C4-2B (cell line): ENCODE results near the gene CYLD.

Experiments used
- H3K27ac ChIP-seq: fragments of 450-650 bp; 2 replicates; pipeline ENCODE4 v1.5.1; 2017
- ZFX ChIP-seq: fragments of 450-650 bp; IDR thresholded peaks from 2 replicates; pipeline ENCODE4 v1.6.1; 2017
- TF ChIP-seq, protein P1 (sequence below): fragments of 450-650 bp; conservative IDR thresholded peaks from 2 replicates; pipeline ENCODE4 v1.5.1; 2017; ENCODE audit warnings: mild to moderate bottlenecking

The CYLD gene

GRCh38 chr16:50705436-50706110, 36.3 kb upstream of the CYLD start:
- peak overlapping the region; percentile 42; the same call in 1 of the 2 replicates for H3K27ac ChIP-seq
- TF ChIP-seq, protein P1, sequence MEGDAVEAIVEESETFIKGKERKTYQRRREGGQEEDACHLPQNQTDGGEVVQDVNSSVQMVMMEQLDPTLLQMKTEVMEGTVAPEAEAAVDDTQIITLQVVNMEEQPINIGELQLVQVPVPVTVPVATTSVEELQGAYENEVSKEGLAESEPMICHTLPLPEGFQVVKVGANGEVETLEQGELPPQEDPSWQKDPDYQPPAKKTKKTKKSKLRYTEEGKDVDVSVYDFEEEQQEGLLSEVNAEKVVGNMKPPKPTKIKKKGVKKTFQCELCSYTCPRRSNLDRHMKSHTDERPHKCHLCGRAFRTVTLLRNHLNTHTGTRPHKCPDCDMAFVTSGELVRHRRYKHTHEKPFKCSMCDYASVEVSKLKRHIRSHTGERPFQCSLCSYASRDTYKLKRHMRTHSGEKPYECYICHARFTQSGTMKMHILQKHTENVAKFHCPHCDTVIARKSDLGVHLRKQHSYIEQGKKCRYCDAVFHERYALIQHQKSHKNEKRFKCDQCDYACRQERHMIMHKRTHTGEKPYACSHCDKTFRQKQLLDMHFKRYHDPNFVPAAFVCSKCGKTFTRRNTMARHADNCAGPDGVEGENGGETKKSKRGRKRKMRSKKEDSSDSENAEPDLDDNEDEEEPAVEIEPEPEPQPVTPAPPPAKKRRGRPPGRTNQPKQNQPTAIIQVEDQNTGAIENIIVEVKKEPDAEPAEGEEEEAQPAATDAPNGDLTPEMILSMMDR, result no peak
- TF ChIP-seq ZFX, result no peak

GRCh38 chr16:50706250-50706649, 35.6 kb upstream of the CYLD start:
- TF ChIP-seq, protein P1, result no peak
- no peak for TF ChIP-seq ZFX
- peak overlapping the region; percentile 42; the same call in 1 of the 2 replicates for H3K27ac ChIP-seq

- TF ChIP-seq, protein P1, result no peak
- TF ChIP-seq ZFX, result no peak
- H3K27ac ChIP-seq, result no peak overlapping the region
These were observed 33.4 kb upstream of the CYLD start for GRCh38 chr16:50708373-50709060.

GRCh38 chr16:50709061-50709684, 32.7 kb upstream of the CYLD start:
- TF ChIP-seq, protein P1, result no peak
- TF ChIP-seq ZFX, result no peak
- H3K27ac ChIP-seq, result no peak overlapping the region

GRCh38 chr16:50709980-50710379, 31.9 kb upstream of the CYLD start:
- TF ChIP-seq ZFX, result no peak
- no peak overlapping the region for H3K27ac ChIP-seq

DNA sequence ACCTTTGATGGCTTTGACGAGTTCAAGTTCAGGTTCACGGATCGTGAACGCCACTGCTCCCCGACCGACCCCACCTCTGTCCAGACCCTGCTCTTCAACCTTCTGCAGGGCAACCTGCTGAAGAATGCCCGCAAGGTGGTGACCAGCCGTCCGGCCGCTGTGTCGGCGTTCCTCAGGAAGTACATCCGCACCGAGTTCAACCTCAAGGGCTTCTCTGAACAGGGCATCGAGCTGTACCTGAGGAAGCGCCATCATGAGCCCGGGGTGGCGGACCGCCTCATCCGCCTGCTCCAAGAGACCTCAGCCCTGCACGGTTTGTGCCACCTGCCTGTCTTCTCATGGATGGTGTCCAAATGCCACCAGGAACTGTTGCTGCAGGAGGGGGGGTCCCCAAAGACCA, 30.8 kb upstream of the CYLD start:
- no peak for TF ChIP-seq ZFX
- H3K27ac ChIP-seq, result no peak overlapping the region

DNA sequence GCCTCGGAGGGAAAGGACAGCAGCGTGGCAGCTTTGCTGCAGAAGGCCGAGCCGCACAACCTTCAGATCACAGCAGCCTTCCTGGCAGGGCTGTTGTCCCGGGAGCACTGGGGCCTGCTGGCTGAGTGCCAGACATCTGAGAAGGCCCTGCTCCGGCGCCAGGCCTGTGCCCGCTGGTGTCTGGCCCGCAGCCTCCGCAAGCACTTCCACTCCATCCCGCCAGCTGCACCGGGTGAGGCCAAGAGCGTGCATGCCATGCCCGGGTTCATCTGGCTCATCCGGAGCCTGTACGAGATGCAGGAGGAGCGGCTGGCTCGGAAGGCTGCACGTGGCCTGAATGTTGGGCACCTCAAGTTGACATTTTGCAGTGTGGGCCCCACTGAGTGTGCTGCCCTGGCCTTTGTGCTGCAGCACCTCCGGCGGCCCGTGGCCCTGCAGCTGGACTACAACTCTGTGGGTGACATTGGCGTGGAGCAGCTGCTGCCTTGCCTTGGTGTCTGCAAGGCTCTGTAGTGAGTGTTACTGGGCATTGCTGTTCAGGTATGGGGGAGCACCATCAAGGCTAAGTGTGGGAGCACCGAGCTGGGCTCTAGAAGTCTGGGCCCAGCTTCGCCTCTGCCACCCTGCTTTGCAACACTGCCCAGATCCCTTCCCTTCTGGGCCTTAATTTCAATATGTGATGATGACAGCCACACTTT, 29.9 kb upstream of the CYLD start:
- TF ChIP-seq, protein P1, result no peak
- no peak for TF ChIP-seq ZFX
- no peak overlapping the region for H3K27ac ChIP-seq

GRCh38 chr16:50712560-50712898, 29.4 kb upstream of the CYLD start:
- H3K27ac ChIP-seq, result no peak overlapping the region

More at GRCh38 chr16:50712560-50712898, 29.4 kb upstream of the CYLD start:
- TF ChIP-seq, protein P1, result no peak
- no peak for TF ChIP-seq ZFX
